SK-N-SH treated with all-trans-retinoic acid at 6 μM for 48 hours (cell line): ENCODE measurements around the gene GBE1.

Source experiments
- ATAC-seq: fragments of 200-7000 bp; cut with Tn5 transposase; 3 replicates; pipeline ENCODE4 v1.9.1; 2020; ENCODE audit warnings: mild to moderate bottlenecking, moderate library complexity
- ARNTL ChIP-seq: fragments of 450-650 bp; formaldehyde crosslinking; IDR thresholded peaks from 2 replicates; pipeline ENCODE4 v1.5.0; 2020; ENCODE audit warnings: low read depth, mild to moderate bottlenecking, moderate library complexity, borderline replicate concordance
- BACH2 ChIP-seq: fragments of 250-450 bp; sonication (Bioruptor Pico); IDR thresholded peaks from 2 replicates; pipeline ENCODE4 v1.9.0; 2021; ENCODE audit warnings: mild to moderate bottlenecking, borderline replicate concordance
- CSDC2 ChIP-seq: fragments of 250-450 bp; sonication (Bioruptor Pico); IDR thresholded peaks from 2 replicates; pipeline ENCODE4 v1.5.0; 2020; ENCODE audit warnings: mild to moderate bottlenecking, moderate library complexity
- CSRNP3 ChIP-seq: fragments of 250-450 bp; sonication (Bioruptor Pico); IDR thresholded peaks from 2 replicates; pipeline ENCODE4 v1.5.1; 2021; ENCODE audit warnings: mild to moderate bottlenecking, moderate library complexity
- ESRRG ChIP-seq: fragments of 250-450 bp; sonication (Bioruptor Pico); IDR thresholded peaks from 2 replicates; pipeline ENCODE4 v1.6.1; 2021; ENCODE audit warnings: mild to moderate bottlenecking
- GLIS3 ChIP-seq: fragments of 250-450 bp; sonication (Bioruptor Pico); IDR thresholded peaks from 2 replicates; pipeline ENCODE4 v1.5.0; 2020; ENCODE audit warnings: mild to moderate bottlenecking, moderate library complexity
- ISL1 ChIP-seq: fragments of 250-450 bp; sonication (Bioruptor Pico); IDR thresholded peaks from 2 replicates; pipeline ENCODE4 v2.1.2; 2022; ENCODE audit warnings: mild to moderate bottlenecking, moderate library complexity
- OSR1 ChIP-seq: fragments of 250-450 bp; sonication (Bioruptor Pico); IDR thresholded peaks from 2 replicates; pipeline ENCODE4 v1.8.0; 2022; ENCODE audit warnings: moderate library complexity, mild to moderate bottlenecking, inconsistent platforms
- POU6F1 ChIP-seq: fragments of 250-450 bp; sonication (Bioruptor Pico); IDR thresholded peaks from 2 replicates; pipeline ENCODE4 v1.8.0; 2021; ENCODE audit warnings: low read depth, mild to moderate bottlenecking, moderate library complexity, borderline replicate concordance
- PPARA ChIP-seq: fragments of 250-450 bp; sonication (Bioruptor Pico); IDR thresholded peaks from 2 replicates; pipeline ENCODE4 v1.5.0; 2020; ENCODE audit warnings: mild to moderate bottlenecking, borderline replicate concordance
- RARB ChIP-seq: fragments of 250-450 bp; sonication (Bioruptor Pico); IDR thresholded peaks from 2 replicates; pipeline ENCODE4 v1.8.0; 2021; ENCODE audit warnings: mild to moderate bottlenecking, moderate library complexity
- SNAI2 ChIP-seq: fragments of 250-450 bp; sonication (Bioruptor Pico); IDR thresholded peaks from 2 replicates; pipeline ENCODE4 v1.5.0; 2020; ENCODE audit warnings: mild to moderate bottlenecking, moderate library complexity
- TCF4 ChIP-seq: fragments of 250-450 bp; sonication (Bioruptor Pico); IDR thresholded peaks from 2 replicates; pipeline ENCODE4 v1.8.0; 2021; ENCODE audit warnings: mild to moderate bottlenecking, moderate library complexity, borderline replicate concordance
- TOX ChIP-seq: fragments of 250-450 bp; sonication (Bioruptor Pico); IDR thresholded peaks from 2 replicates; pipeline ENCODE4 v1.8.0; 2021; ENCODE audit warnings: mild to moderate bottlenecking, moderate library complexity, borderline replicate concordance
- ZC3H10 ChIP-seq: fragments of 250-450 bp; sonication (Bioruptor Pico); IDR thresholded peaks from 2 replicates; pipeline ENCODE4 v1.5.1; 2021; ENCODE audit warnings: mild to moderate bottlenecking, moderate library complexity
- ZFP3 ChIP-seq: fragments of 250-450 bp; sonication (Bioruptor Pico); IDR thresholded peaks from 2 replicates; pipeline ENCODE4 v1.5.0; 2020; ENCODE audit warnings: mild to moderate bottlenecking, moderate library complexity
- ZFP30 ChIP-seq: fragments of 450-650 bp; formaldehyde crosslinking; IDR thresholded peaks from 2 replicates; pipeline ENCODE4 v1.5.0; 2022; ENCODE audit warnings: mild to moderate bottlenecking, moderate library complexity
- ZNF565 ChIP-seq: fragments of 450-650 bp; formaldehyde crosslinking; conservative IDR thresholded peaks from 2 replicates; pipeline ENCODE4 v1.5.0; 2020; ENCODE audit warnings: low read depth, mild to moderate bottlenecking, moderate library complexity
- ZNF70 ChIP-seq: fragments of 450-650 bp; formaldehyde crosslinking; IDR thresholded peaks from 2 replicates; pipeline ENCODE4 v1.5.0; 2020; ENCODE audit warnings: mild to moderate bottlenecking, moderate library complexity
- ZNF8 ChIP-seq: fragments of 450-650 bp; formaldehyde crosslinking; IDR thresholded peaks from 2 replicates; pipeline ENCODE4 v1.5.0; 2020; ENCODE audit warnings: mild to moderate bottlenecking, moderate library complexity
- TF ChIP-seq, protein P1 (sequence below): fragments of 250-450 bp; sonication (Bioruptor Pico); IDR thresholded peaks from 2 replicates; pipeline ENCODE4 v1.5.1; 2020; ENCODE audit warnings: low read depth, mild to moderate bottlenecking, moderate library complexity
- TF ChIP-seq, protein P2 (sequence below): fragments of 250-450 bp; sonication (Bioruptor Pico); IDR thresholded peaks from 2 replicates; pipeline ENCODE4 v1.8.0; 2020; ENCODE audit warnings: mild to moderate bottlenecking, moderate library complexity, borderline replicate concordance
- TF ChIP-seq, protein P3 (sequence below): fragments of 250-450 bp; sonication (Bioruptor Pico); IDR thresholded peaks from 2 replicates; pipeline ENCODE4 v1.5.0; 2020; ENCODE audit warnings: mild to moderate bottlenecking, moderate library complexity

GBE1 gene

DNA sequence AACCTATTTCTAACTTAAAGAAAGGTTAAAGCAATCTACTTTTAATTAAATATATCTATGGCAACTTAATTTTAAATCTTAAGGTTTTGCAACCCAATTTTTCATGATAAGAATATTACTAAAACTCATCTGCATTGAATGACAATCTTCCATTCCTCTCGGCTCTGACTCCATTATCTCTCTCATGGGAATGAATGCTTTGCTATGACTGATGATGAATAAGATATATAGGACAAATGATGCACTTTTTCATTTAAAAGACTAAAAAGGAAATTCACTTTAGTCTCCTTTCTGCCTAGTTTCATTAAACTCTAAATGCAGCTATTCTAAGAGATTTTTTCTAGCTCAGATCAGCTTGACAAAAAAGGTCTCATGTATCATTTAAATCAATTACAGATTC lies 68.7 kb downstream of the GBE1 start:
- TF ChIP-seq BACH2 (no peak), ZNF70 (CRISPR knock-in tag) (no peak), RARB (CRISPR knock-in tag) (no peak), TCF4 (CRISPR knock-in tag) (no peak), ISL1 (CRISPR knock-in tag) (no peak), ZC3H10 (CRISPR knock-in tag) (no peak), POU6F1 (CRISPR knock-in tag) (no peak), ZFP30 (CRISPR knock-in tag) (no peak), TOX (CRISPR knock-in tag) (no peak), SNAI2 (no peak), ZNF8 (CRISPR knock-in tag) (no peak), CSRNP3 (CRISPR knock-in tag) (no peak), ZFP3 (CRISPR knock-in tag) (no peak), ZNF565 (CRISPR knock-in tag) (no peak), ARNTL (CRISPR knock-in tag) (no peak)
- TF ChIP-seq, protein P1, sequence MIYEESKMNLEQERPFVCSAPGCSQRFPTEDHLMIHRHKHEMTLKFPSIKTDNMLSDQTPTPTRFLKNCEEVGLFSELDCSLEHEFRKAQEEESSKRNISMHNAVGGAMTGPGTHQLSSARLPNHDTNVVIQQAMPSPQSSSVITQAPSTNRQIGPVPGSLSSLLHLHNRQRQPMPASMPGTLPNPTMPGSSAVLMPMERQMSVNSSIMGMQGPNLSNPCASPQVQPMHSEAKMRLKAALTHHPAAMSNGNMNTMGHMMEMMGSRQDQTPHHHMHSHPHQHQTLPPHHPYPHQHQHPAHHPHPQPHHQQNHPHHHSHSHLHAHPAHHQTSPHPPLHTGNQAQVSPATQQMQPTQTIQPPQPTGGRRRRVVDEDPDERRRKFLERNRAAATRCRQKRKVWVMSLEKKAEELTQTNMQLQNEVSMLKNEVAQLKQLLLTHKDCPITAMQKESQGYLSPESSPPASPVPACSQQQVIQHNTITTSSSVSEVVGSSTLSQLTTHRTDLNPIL: no peak
- TF ChIP-seq, protein P2, sequence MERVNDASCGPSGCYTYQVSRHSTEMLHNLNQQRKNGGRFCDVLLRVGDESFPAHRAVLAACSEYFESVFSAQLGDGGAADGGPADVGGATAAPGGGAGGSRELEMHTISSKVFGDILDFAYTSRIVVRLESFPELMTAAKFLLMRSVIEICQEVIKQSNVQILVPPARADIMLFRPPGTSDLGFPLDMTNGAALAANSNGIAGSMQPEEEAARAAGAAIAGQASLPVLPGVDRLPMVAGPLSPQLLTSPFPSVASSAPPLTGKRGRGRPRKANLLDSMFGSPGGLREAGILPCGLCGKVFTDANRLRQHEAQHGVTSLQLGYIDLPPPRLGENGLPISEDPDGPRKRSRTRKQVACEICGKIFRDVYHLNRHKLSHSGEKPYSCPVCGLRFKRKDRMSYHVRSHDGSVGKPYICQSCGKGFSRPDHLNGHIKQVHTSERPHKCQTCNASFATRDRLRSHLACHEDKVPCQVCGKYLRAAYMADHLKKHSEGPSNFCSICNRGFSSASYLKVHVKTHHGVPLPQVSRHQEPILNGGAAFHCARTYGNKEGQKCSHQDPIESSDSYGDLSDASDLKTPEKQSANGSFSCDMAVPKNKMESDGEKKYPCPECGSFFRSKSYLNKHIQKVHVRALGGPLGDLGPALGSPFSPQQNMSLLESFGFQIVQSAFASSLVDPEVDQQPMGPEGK (CRISPR knock-in tag): no peak
- ATAC-seq: no peak

DNA sequence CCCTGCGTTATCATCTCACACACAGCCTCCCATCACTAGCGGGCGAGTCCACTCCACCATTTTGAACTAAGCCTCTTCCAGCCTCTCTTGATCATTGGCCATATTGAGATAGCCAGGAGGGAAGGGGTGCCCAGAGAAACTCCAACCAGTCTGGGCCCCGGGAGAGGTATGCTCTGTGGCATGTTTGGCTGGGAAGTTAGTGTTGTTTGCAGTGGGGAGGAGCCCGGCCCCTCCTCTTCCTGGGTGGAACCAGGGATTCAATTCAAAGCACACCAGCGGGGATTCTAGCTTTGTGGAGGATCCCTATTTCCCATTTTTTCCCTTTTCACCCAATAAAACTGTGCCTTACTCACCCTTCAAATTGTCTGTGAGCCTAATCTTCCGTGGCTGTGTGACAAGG lies 71.8 kb downstream of the GBE1 start:
- no peak for ATAC-seq
- TF ChIP-seq, protein P3, sequence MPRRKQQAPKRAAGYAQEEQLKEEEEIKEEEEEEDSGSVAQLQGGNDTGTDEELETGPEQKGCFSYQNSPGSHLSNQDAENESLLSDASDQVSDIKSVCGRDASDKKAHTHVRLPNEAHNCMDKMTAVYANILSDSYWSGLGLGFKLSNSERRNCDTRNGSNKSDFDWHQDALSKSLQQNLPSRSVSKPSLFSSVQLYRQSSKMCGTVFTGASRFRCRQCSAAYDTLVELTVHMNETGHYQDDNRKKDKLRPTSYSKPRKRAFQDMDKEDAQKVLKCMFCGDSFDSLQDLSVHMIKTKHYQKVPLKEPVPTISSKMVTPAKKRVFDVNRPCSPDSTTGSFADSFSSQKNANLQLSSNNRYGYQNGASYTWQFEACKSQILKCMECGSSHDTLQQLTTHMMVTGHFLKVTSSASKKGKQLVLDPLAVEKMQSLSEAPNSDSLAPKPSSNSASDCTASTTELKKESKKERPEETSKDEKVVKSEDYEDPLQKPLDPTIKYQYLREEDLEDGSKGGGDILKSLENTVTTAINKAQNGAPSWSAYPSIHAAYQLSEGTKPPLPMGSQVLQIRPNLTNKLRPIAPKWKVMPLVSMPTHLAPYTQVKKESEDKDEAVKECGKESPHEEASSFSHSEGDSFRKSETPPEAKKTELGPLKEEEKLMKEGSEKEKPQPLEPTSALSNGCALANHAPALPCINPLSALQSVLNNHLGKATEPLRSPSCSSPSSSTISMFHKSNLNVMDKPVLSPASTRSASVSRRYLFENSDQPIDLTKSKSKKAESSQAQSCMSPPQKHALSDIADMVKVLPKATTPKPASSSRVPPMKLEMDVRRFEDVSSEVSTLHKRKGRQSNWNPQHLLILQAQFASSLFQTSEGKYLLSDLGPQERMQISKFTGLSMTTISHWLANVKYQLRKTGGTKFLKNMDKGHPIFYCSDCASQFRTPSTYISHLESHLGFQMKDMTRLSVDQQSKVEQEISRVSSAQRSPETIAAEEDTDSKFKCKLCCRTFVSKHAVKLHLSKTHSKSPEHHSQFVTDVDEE: no peak
- TF ChIP-seq ZFP3 (CRISPR knock-in tag) (no peak), GLIS3 (CRISPR knock-in tag) (no peak), BACH2 (no peak), TOX (CRISPR knock-in tag) (no peak), ESRRG (no peak), CSDC2 (CRISPR knock-in tag) (no peak), PPARA (CRISPR knock-in tag) (no peak), OSR1 (CRISPR knock-in tag) (no peak), ARNTL (CRISPR knock-in tag) (no peak), CSRNP3 (CRISPR knock-in tag) (no peak), SNAI2 (no peak), POU6F1 (CRISPR knock-in tag) (no peak)
- TF ChIP-seq, protein P1: no peak
- TF ChIP-seq, protein P2 (CRISPR knock-in tag): no peak
